Measurements from ENCODE around the gene ACBD6.

ACBD6 gene

DNA sequence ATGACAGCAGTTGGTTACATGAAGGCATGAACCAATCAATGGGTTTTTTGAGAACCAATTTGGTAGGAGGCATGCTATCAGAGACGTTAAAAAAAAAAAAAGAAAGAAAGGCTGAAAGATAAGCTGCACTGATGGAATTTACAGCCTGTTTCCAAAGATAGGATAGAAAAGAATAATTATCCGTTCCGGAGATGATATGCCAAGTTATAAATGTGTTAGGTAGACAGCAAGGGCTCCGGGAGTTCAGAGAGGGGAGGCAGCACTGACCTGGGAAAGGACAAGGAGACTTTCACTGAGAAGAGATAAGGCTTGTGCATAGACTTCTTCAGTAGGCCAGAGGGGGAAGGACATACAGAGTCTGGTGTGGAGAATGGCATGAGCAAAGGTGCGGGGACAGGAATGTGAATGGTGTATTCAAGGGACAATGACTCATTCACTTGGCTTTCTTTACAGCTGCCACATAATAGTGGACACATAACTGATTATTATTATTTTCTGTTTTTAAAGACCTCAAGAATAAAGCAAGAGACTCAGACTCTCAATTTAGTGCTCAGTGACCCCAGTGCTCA lies 24.8 kb upstream of the ACBD6 start:
- DNase-seq (ENCODE audit: extremely low spot score, insufficient read length, low read depth) (no peak), FAIRE-seq (no peak)

DNA sequence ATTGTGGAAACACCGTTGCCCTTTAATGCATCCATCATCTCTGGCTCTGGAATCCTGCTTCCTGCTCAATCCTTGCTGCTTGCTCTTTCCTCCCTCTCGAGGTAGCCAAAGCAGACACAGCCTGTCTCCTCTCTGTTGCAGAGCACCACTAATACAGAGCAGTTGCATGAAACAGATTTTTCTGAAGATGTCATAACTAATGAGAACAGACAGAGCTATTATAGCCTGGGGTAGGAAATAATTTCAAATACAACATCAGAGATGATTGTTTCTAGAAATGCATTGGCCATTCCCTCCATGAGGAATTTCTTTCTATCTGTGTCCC lies 23.3 kb upstream of the ACBD6 start:
- FAIRE-seq = no peak
- DNase-seq (ENCODE audit: extremely low spot score, insufficient read length, low read depth) = no peak

DNA sequence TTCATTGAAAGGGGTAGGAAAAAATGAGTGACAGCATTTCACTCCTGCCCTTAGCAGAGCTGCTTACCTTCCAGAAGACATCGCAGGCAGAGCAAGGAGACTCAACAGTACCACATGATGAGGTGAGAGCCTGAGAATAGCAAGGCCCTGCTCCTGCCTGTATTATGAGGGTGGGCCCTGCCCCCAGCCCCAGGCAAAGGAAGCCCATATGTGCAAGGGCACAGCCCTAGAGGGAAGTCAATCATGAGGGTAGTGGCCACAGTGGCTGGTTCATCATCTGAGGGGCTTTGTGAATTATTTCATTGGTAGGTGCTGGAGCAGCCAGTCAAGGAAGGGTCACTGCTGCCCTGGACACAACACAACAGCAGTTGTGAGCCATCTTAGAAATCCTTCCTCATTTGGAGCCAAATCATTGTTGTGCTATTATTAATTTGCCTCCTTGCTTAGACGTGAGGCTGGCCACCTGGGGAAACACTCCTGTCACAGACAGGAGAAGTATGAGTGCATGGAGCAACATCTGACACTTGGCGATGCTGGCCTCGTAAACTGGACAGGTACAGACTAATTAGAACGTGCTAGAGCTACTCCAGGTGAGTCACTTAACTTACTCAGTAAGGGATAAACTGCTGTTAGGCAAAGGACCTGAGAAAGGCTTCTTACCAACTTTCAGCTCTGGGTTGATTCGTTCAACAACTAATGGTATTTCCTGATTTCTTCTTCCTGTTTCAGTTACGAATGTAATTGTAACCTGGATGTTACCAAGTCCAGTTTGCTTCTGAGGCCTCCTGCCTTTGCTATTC lies 22.7 kb upstream of the ACBD6 start:
- DNase-seq (ENCODE audit: extremely low spot score, insufficient read length, low read depth) (no peak), FAIRE-seq (no peak)

DNA sequence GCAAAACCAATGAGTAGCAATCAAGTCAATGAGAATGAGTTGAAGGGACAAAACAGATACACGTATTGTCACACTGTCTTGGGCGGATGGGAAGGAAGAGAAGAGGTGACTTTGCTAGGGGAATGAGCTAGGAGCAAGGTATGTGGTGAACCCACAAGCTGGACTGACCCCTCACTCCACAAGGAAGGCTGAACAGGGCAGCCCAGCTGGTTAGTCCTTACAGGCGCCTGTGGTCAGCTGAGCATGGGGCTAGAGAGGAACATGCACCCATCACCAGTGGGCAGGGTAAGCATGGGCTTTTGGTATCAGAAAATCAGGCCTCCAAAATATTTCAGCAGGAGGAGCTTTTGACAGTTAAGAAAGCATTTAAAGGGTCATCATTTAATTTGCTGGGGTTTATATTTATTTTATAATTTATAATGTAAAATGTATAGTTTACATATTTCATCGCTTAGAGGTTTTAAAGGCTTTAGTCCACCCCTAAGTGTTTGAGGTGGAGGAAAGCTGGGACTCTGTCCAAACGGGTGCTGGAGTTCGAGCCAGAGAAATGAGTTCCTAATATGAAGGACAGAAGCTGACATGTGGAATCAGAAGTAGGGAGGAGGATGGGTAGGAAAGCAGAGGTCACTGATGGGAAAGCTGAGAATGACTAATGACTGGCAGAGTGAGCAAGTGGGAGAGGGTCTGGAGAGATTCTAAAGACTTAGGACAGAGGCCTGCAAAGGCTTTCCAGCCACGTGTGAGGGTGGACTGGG lies 22.0 kb upstream of the ACBD6 start:
- FAIRE-seq = no peak

DNA sequence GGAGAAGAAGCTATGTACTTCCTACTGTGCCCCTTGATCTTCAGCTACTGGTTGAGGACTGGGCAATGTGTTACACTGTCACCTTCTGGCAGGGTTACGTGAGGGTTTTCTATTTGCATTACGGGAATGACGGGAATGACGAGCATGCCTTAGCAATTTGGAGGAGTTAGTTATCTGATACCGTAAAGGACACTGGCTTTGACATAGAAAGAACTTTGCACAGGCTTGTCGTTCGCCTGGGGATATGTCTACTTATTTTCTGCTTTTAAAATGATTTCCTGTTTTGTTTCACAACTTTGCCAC lies 19.8 kb upstream of the ACBD6 start:
- DNase-seq (ENCODE audit: extremely low spot score, insufficient read length, low read depth) (no peak), FAIRE-seq (no peak)

More for the DNA sequence above, 22.0 kb upstream of the ACBD6 start:
- no peak for DNase-seq (ENCODE audit: extremely low spot score, insufficient read length, low read depth)

DNA sequence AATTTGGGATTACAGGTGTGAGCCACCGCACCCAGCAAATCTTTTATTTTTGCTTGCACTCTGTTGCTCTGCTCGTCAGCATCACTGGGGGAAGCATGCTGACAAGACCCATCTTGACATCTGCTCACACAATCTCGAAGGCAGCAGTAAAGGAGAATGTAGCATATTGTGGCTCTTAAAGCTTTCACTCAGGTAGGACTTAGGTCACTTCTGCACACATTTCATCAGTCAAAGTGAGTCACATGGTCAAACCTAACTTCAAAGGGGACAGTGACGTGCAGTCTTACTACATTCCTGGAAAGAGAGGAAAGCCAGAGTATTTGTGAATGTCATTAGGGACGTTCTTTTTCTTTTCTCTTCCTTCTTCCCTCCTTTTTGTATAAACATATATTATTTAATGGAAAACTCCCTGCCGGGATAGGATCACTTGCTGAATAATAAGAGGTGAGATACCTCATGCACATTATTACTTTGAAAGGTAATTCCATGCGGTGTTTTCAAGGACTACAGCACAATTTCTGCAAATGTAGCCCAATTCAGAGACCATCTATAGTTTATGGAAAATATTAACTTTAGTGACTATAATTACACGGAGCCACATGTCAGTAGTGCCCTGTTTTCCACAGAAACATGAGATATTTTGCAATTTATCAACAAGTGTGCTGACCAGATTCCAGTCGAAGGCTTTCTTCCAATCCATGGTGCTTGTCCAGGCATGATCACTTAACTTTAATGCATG lies 19.3 kb upstream of the ACBD6 start:
- FAIRE-seq (no peak), DNase-seq (ENCODE audit: extremely low spot score, insufficient read length, low read depth) (no peak)

DNA sequence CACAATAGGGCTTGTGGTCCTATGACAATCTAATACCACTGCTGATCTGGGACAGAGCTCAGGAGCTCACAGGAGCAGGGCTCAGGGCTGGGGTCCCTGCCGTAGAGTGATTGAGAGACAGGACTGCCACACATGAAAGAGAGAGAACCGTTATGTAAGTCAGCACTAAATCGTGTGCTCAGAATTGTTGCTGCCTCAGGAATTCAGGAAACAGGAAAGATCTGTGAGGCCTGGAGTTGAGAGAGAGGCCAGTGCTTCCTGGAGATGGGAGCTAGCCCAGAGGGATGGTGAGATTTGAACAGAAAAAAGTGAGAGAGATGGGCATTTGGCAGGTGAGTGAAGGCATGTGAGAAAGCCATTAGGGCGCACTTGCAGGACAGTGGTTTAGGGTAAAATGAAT lies 17.5 kb upstream of the ACBD6 start:
- no peak for FAIRE-seq
- DNase-seq (ENCODE audit: extremely low spot score, insufficient read length, low read depth) = no peak

DNA sequence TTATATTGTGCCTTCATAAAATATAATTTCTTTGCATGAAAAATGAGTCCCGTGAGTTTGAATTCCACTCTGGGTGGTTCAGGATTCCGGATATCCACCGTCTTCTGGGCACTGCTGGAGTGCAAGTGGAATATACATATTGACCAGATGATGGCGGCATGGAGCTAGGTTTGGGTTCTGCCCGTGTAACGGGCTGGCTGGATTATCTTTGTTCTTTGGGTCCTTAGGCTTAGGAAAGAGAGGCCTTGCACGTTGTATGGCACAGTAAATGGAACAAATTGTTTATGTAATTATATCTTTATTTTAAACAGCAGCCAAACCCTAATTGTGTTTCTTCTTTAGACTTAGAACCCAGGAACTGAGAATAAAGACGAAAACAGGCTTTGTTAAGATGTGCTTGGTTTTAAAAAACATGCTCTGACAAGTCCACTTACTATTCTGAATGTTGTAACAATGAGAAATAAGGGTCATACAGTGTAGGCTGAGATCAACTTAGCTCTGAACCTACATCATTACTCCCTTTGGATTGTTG lies 13.5 kb upstream of the ACBD6 start:
- FAIRE-seq = peak; percentile 86

DNA sequence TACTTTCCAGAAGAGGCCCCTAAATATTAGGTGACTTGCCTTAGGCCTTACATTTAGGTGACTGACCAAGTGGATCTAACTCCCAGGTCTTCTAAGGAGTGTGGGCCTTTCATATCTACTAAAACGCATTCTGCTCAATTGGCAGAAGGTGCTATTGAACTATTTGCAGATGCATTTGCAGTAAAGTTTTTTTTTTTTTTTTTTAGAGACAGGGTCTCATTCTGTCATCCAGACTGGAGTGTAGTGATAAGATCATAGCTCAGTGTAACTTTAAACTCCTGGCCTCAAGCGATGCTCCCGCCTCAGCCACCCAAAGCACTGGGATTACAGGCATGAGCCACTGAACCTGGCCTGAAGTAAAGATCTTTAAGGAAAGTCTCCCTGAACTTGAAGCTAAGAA lies 13.0 kb upstream of the ACBD6 start:
- no peak for DNase-seq (ENCODE audit: extremely low spot score, insufficient read length, low read depth)
- no peak for FAIRE-seq

More for the DNA sequence above, 13.5 kb upstream of the ACBD6 start:
- DNase-seq (ENCODE audit: extremely low spot score, insufficient read length, low read depth) = peak; percentile 37

DNA sequence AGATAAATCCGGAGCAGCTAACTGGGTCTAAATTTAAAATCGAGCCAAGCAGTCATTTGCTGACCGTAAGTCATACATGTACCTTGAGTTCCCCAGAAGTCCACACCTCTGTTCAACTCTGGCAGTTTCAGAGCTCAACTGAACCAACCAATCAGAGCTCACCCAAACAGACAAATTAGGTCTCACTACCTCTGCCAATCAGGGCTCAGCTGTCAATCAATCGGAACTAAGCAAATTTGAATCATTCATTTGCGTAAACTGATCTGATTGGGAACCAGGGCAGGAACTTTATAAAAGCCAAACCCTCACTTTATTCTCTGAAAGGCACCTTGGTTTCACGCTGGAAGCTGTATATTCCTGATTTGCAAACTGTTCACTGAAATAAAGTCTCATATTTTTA lies 11.2 kb upstream of the ACBD6 start:
- no peak for DNase-seq (ENCODE audit: extremely low spot score, insufficient read length, low read depth)
- no peak for FAIRE-seq

DNA sequence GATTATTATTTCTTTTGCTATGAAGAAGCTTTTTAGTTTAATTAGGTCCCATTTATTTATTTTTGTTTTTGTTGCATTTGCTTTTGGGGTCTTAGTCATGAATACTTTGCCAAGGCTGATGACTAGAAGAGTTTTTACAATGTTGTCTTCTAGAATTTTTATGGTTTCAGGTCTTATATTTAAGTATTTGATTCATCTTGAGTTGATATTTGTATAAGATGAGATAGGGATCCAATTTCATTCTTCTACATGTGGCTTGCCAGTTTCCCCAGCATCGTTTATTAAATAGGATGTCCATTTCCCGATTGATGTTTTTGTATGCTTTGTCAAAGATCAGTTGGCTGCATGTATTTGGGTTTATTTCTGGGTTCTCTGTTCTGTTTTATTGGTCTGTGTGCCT lies 8.5 kb upstream of the ACBD6 start:
- FAIRE-seq (no peak), DNase-seq (ENCODE audit: extremely low spot score, insufficient read length, low read depth) (no peak)

DNA sequence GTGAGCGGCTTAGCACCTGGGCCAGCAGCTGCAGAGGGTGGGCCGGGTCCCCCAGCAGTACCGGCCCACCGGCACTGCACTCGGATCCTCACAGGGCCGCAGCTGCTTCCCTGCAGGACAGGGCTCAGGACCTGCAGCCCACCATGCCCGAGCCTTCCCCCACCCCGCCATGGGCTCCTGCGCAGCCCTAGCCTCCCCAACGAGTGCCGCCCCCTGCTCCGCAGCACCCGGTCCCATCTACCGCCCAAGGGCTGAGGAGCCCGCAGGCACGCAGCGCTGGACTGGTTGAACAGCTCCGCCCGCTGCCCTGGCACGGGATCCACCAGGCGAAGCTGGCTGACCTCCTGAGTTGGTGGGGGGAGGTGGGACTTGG lies 6.3 kb upstream of the ACBD6 start:
- FAIRE-seq = no peak

DNA sequence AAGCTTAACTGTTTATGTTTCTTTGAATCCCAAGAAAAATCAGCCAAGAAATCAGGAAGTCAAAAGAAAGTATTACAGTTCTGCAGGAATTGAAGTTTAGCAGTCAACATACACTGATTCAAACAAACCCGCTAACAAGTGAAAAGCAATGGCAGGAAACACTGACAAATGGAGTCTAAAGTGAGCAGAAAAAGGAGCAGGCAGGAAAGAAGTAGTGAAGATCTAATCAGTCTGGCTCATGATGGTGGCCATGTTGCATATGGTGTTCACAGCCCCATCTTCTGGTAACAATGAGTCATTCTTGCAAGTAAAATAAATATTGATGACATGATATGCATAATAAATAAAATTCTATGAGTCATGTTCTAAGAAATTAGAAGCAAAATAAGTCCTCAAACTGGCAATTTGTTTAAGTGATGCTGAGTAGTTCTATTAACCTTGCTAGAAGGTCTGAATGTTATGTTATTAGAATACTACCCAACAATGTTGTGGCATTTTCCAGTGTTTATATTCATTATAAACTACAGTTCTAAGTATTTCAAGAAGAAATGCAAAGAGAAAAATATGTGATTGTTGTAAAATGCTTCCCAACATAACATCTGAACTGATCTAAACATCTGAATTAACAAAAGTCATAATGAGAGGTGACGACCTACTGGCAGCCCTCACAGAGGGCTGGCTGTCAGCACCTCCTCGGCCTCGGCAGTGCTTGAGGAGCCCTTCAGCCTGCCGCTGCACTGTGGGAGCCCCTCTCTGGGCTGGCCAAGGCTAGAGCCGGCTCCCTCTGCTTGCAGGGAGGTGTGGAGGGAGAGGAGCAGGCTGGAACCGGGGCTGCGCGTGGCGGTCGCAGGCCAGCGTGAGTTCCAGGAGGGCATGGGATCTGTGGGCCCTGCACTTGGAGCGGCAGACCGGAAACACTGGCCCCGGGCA lies 5.7 kb upstream of the ACBD6 start:
- no peak for DNase-seq (ENCODE audit: extremely low spot score, insufficient read length, low read depth)
- FAIRE-seq = no peak

More for the DNA sequence above, 6.3 kb upstream of the ACBD6 start:
- no peak for DNase-seq (ENCODE audit: extremely low spot score, insufficient read length, low read depth)

DNA sequence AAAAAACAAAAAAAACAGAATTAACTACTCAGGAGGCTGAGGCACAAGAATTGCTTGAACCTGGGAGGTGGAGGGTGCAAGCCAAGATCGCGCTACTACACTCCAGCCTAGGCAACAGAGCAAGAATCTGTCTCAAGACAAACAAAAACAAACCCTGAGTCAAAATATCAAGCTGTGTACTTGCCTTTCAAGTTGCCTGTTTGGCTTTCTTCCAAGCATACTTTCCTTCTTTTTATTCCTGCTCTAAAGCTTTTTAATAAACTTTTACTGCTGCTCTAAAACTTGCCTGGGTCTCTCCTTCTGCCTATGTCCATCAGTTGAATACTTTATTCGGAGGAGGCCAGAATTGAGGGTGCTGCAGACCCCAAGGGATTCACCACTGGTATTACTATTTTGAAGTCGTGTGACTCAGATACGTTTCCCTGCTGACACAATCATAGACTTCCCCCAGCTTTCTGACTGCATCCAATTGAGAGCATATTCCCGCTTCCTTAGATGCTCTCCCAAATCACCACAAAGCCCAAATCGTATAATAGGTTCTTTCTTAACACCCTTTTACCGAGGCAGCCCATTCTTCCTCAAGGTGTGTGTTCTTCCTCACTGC lies 3.5 kb upstream of the ACBD6 start:
- DNase-seq (ENCODE audit: extremely low spot score, insufficient read length, low read depth) (no peak), FAIRE-seq (no peak)

DNA sequence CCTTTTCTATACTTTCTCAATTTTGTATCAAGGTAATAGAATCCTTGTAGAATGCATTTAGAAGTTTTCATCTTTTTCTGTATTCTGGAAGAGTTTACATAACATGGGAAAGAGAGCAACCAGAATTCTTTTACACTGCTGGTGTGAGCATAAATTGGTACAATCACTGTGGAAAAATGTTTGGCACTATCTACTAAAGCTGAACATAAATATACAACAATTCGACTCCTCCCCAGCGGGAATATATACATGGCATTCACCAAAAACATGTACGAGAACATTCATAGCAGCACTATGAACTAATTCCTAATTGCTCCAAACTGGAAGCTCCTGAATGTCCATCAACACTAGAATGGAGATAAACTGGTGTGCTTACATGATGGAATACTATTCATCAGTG lies 1.8 kb upstream of the ACBD6 start:
- no peak for DNase-seq (ENCODE audit: extremely low spot score, insufficient read length, low read depth)
- FAIRE-seq = no peak

DNA sequence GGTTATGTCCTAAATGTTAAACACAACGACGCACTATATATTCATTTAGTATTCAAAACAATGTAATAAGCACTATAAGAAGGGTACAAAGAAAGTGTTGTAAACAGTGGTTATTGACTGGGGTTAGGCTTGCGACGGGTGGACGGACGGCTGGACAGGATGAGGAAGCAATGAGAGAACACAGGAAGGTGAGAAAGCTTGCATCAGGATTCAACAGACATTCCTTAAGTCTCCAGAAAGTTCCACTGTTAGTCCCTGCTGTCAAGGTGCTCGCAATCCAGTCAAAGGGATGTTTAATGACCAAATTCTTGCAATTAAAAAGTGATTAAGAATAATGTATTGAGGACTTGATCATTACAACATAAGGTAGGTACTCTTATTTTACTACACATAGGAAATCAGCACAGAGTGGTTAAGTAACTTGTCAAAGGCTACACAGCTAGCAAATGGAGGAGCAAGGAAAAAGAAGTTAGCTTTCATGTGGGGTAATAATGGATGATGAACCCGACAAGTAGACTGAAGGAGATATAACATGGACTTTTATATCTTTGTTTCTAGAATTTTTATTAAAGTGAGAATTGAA lies 994 bp upstream of the ACBD6 start:
- no peak for FAIRE-seq
- no peak for DNase-seq (ENCODE audit: extremely low spot score, insufficient read length, low read depth)

DNA sequence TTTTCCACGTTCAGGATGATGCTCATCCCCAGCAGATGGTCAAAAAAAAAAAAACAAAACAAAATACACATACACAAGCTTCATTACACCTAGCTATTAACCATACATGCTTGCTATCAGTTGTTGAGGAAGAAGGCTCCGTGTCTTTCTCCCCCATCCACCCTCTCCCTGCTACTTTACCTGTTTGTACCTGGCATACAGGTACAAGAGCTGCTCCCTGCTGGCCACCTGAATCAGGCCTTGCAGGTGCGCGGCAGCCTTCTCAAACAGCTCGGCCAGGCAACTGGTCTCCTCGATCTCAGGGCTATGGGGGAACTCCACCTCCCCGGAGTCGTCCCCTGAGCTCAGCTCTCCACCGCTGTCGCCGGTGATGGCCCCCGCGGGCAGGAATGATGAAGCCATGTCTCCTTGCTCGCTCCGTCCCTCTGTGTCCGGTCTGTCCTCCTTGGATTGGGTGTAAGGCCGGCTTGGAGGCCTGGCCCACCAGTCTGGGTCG lies 464 bp downstream of the ACBD6 start:
- FAIRE-seq = no peak

DNA sequence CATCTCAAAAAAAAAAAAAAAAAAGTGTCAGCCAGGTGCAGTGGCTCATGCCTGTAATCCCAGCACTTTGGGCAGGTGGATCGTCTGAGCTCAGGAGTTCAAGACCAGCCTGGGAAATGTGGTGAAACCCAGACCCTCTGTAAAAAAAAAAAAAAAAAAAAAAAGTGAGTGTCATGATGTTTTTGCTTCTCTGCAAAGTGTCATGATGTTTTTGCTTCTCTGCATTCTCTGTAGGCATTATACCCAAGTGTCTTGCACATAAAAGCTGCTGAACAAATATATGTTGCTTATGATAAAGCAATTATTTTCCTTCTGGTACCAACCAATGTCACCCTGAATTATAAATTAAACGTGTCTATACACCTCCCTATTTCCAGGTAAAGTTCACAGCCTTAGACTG lies 1.7 kb downstream of the ACBD6 start:
- DNase-seq (ENCODE audit: extremely low spot score, insufficient read length, low read depth) (no peak), FAIRE-seq (no peak)

More for the DNA sequence above, 464 bp downstream of the ACBD6 start:
- peak; percentile 32 for DNase-seq (ENCODE audit: extremely low spot score, insufficient read length, low read depth)

DNA sequence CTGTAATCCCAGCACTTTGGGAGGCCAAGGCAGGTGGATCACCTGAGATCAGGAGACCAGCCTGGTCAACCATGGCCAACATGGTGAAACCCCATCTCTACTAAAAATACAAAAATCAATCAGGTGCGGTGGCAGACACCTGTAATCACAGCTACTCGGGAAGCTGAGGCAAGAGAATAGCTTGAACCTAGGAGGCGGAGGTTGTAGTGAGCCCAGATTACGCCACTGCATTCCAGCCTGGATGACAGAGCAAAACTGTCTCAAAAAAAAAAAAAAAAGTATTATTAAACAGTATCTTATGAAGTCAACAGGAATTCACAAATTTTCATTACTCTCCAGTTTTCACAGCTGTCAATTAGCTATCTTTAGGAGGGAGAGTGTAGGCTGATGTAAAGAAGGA lies 3.8 kb downstream of the ACBD6 start:
- FAIRE-seq = no peak
- no peak for DNase-seq (ENCODE audit: extremely low spot score, insufficient read length, low read depth)

Measured in GM18507 (cell line).